ENCODE data around the gene TSSK2. TPM values are rescaled to one million over a fixed set of nuclear protein-coding genes. Genes with fewer than 3 reads are reported as not detected.

Gene TSSK2
- total RNA-seq, 2 donors from 2014 or later = not detected

DNA sequence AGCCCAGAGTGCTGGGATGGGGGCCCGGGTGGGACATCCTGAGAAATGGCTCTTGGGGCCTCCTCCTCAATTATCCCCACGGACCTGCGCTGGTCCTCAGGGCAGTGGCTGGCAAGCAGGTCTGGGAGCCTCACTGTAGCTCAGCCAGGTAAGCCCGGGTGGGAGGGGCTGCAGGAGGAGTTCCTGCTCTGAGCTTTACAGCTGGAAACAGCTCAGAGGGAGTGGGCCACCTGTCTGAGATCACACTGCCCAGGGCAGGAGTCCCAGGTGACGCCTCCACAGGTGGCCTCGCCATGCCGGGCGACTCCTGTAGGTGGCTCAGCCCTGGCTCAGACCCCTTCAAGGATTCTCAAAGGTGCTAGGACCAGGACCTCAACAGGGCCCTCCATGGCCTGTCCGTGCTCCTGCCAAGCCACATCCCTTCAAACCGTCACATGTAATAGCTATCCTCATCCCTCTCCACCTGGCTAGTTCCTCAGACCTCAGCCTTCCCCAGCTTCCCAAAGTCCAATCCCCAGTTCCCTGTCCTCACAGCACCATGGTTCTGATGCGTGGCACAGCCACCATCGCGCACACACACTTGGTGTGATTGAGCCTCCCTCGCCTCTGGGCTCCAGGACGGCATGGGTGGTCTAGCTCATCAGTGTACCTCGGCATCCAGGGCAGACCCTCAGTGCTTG is 3.6 kb upstream of the TSSK2 start:
- no peaks in the 10 kb centered on the region for H3K4me1 ChIP-seq (ENCODE audit: control insufficient read depth, insufficient read depth, low read length)
- no peak overlapping the region for H3K27ac ChIP-seq (ENCODE audit: low read depth, low read length)
- Mint-ChIP-seq H3K27me3 (ENCODE audit: insufficient read depth) (peaks cover 6% of the 10 kb centered on the region), H3K27ac (no peak overlapping the region), H3K9me3 (no peaks in the 10 kb centered on the region), H3K4me1 (peaks cover 11% of the 10 kb centered on the region), H3K4me3 (no peak overlapping the region), H3K36me3 (ENCODE audit: low read depth) (peaks cover 12% of the 10 kb centered on the region)
- H3K4me3 ChIP-seq (ENCODE audit: low read length) = no peak overlapping the region
- H3K9ac ChIP-seq (ENCODE audit: extremely low read depth, low read length, poor library complexity, severe bottlenecking) = no peak overlapping the region
- H3K27me3 ChIP-seq (ENCODE audit: control insufficient read depth, insufficient read depth, low read length, poor library complexity, severe bottlenecking) = no peaks in the 10 kb centered on the region
- 91 to 93% methylated on average over 14 to 16 of the region's 16 CpGs for WGBS, 2 experiments (ENCODE audit: insufficient coverage in 1 of 2, insufficient read length in 1 of 2)
- TF ChIP-seq, protein P1, sequence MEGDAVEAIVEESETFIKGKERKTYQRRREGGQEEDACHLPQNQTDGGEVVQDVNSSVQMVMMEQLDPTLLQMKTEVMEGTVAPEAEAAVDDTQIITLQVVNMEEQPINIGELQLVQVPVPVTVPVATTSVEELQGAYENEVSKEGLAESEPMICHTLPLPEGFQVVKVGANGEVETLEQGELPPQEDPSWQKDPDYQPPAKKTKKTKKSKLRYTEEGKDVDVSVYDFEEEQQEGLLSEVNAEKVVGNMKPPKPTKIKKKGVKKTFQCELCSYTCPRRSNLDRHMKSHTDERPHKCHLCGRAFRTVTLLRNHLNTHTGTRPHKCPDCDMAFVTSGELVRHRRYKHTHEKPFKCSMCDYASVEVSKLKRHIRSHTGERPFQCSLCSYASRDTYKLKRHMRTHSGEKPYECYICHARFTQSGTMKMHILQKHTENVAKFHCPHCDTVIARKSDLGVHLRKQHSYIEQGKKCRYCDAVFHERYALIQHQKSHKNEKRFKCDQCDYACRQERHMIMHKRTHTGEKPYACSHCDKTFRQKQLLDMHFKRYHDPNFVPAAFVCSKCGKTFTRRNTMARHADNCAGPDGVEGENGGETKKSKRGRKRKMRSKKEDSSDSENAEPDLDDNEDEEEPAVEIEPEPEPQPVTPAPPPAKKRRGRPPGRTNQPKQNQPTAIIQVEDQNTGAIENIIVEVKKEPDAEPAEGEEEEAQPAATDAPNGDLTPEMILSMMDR (conservative IDR thresholded peaks at IDR 0.05) = no peak
- H3K36me3 ChIP-seq (ENCODE audit: control insufficient read depth, insufficient read depth, low read length) = no peaks in the 10 kb centered on the region
- no peaks in the 10 kb centered on the region for H3K9me3 ChIP-seq (ENCODE audit: control insufficient read depth, low read length)
- no peak for DNase-seq

DNA sequence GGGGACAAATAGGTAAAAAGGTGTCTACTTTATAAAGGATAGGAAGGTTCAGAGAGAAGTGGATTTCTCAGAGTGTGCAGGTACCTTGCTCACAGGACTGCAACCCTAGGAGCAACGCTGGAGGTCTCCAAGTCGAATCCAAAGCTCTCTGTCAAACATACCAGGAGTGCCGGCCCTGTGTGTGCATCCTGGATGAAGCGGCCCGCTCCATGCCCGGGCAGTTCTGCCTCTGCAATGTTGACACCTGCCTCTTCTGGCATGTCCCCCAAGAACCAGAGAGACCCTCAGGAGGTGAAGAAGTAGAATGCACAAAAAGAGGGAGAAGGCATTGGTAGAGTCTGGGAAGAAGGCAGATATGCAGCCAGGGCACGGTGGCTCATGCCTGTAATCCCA is 3.1 kb upstream of the TSSK2 start:
- H3K27ac Mint-ChIP-seq = no peak overlapping the region
- Histone ChIP-seq H3K9me3 (ENCODE audit: control insufficient read depth, low read length) (no peaks in the 10 kb centered on the region), H3K4me3 (ENCODE audit: low read length) (no peak overlapping the region), H3K36me3 (ENCODE audit: control insufficient read depth, insufficient read depth, low read length) (no peaks in the 10 kb centered on the region), H3K9ac (ENCODE audit: extremely low read depth, low read length, poor library complexity, severe bottlenecking) (no peak overlapping the region), H3K27me3 (ENCODE audit: control insufficient read depth, insufficient read depth, low read length, poor library complexity, severe bottlenecking) (no peaks in the 10 kb centered on the region), H3K4me1 (ENCODE audit: control insufficient read depth, insufficient read depth, low read length) (no peaks in the 10 kb centered on the region), H3K27ac (ENCODE audit: low read depth, low read length) (no peak overlapping the region)
- 80 to 94% methylated on average over 2 to 7 of the region's 7 CpGs for WGBS, 2 experiments (ENCODE audit: insufficient coverage in 1 of 2, insufficient read length in 1 of 2)
- peaks cover 12% of the 10 kb centered on the region for H3K36me3 Mint-ChIP-seq (ENCODE audit: low read depth)
- H3K4me3 Mint-ChIP-seq = no peak overlapping the region
- no peak for DNase-seq
- TF ChIP-seq, protein P1 (conservative IDR thresholded peaks at IDR 0.05) = no peak
- no peaks in the 10 kb centered on the region for H3K9me3 Mint-ChIP-seq
- peaks cover 6% of the 10 kb centered on the region for H3K27me3 Mint-ChIP-seq (ENCODE audit: insufficient read depth)
- H3K4me1 Mint-ChIP-seq = peaks cover 8% of the 10 kb centered on the region

DNA sequence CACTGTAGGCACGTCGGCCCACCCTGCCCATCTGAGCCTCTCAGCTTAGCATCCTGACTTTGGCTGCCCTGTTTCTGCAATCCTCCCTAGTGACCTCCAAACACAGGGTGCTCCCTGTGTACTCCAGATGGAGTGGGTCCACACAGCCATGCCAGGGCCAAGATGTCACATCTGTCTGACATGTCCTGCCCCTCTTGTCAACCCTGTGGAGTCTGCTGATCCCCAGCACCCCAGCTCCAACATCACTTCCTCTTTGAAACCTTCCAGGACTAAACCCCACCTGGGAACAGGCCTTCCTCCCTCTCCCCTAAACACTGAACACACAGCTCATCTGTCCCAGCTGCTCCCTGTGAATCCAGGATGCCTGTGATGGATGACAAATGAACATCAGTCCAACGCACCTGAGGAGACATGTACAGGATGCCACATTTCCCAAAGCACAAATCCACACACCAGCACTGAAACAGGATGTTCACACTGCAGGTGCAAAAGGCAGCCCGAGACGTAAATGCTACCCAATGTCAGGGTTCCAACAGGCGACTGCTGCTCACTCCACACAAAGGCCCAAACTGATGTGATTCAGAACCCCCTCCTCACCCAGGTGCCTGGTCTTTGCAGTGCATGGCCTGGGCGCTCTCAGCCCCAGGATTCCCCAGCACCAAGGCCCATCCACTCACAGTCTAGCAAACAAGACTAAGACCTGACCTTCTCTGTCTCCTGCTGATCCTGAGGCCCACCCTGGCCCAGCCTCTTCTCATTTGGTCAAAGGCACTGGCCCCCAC is 2.0 kb upstream of the TSSK2 start:
- Mint-ChIP-seq H3K4me3 (no peak overlapping the region), H3K27me3 (ENCODE audit: insufficient read depth) (peaks cover 4% of the 10 kb centered on the region), H3K4me1 (peaks cover 1% of the 10 kb centered on the region), H3K27ac (no peak overlapping the region), H3K36me3 (ENCODE audit: low read depth) (peaks cover 14% of the 10 kb centered on the region), H3K9me3 (no peaks in the 10 kb centered on the region)
- DNase-seq = no peak
- TF ChIP-seq, protein P1 (conservative IDR thresholded peaks at IDR 0.05) = no peak
- H3K36me3 ChIP-seq (ENCODE audit: control insufficient read depth, insufficient read depth, low read length) = peaks cover 8% of the 10 kb centered on the region
- H3K27me3 ChIP-seq (ENCODE audit: control insufficient read depth, insufficient read depth, low read length, poor library complexity, severe bottlenecking) = no peaks in the 10 kb centered on the region
- H3K4me1 ChIP-seq (ENCODE audit: control insufficient read depth, insufficient read depth, low read length) = no peaks in the 10 kb centered on the region
- H3K9ac ChIP-seq (ENCODE audit: extremely low read depth, low read length, poor library complexity, severe bottlenecking) = no peak overlapping the region
- no peaks in the 10 kb centered on the region for H3K9me3 ChIP-seq (ENCODE audit: control insufficient read depth, low read length)
- H3K27ac ChIP-seq (ENCODE audit: low read depth, low read length) = no peak overlapping the region
- H3K4me3 ChIP-seq (ENCODE audit: low read length) = no peak overlapping the region
- whole genome bisulfite sequencing, 2 experiments (ENCODE audit: insufficient coverage in 1 of 2, insufficient read length in 1 of 2) = 90% methylated on average over 6 to 7 of the region's 7 CpGs

Data from endodermal cell (in vitro differentiated cells).